NOMO-1 (cell line): ENCODE data around the gene CYP46A1.
"Not testable (repeated sequence)": the region's sequence is repeated elsewhere in the genome, so short reads cannot be mapped to it uniquely, and the experiment has no call there.

Experiments used
- DNase-seq, 2 experiments: peaks; one replicate each; lab custom pipeline; 2025; ENCODE audit not compliant: unreplicated experiment in 2 of 2; lab: John Stamatoyannopoulos, UW

The CYP46A1 gene

GRCh38 chr14:99754141-99755067 lies 70.3 kb downstream of the CYP46A1 start:
- no peak for DNase-seq

- DNase-seq: no peak
These were observed 70.9 kb downstream of the CYP46A1 start for GRCh38 chr14:99755068-99755405.

- no peak for DNase-seq
These were observed 71.8 kb downstream of the CYP46A1 start for GRCh38 chr14:99755629-99756603.

- no peak for DNase-seq
These were observed 72.7 kb downstream of the CYP46A1 start for GRCh38 chr14:99756796-99757195.

GRCh38 chr14:99757331-99758070 lies 73.4 kb downstream of the CYP46A1 start:
- no peak for DNase-seq

- no peak for DNase-seq
These were observed 74.2 kb downstream of the CYP46A1 start for GRCh38 chr14:99758121-99758821.

GRCh38 chr14:99758872-99759545 lies 74.9 kb downstream of the CYP46A1 start:
- DNase-seq: no peak

GRCh38 chr14:99759546-99759925 lies 75.4 kb downstream of the CYP46A1 start:
- DNase-seq: no peak

- DNase-seq: no peak
These were observed 76.7 kb downstream of the CYP46A1 start for GRCh38 chr14:99760817-99761216.

GRCh38 chr14:99762911-99763310 lies 78.8 kb downstream of the CYP46A1 start:
- DNase-seq: not testable (repeated sequence)

GRCh38 chr14:99763527-99764221 lies 79.6 kb downstream of the CYP46A1 start:
- no peak for DNase-seq

- no peak for DNase-seq
These were observed 80.2 kb downstream of the CYP46A1 start for GRCh38 chr14:99764222-99764706.

- DNase-seq: no peak
These were observed 84.3 kb downstream of the CYP46A1 start for GRCh38 chr14:99768381-99768780.

GRCh38 chr14:99769123-99769522 lies 85.0 kb downstream of the CYP46A1 start:
- no peak for DNase-seq

GRCh38 chr14:99769799-99770198 lies 85.7 kb downstream of the CYP46A1 start:
- DNase-seq: no peak

GRCh38 chr14:99772371-99773283 lies 88.5 kb downstream of the CYP46A1 start:
- no peak for DNase-seq

GRCh38 chr14:99773521-99774497 lies 89.7 kb downstream of the CYP46A1 start:
- DNase-seq: no peak
